Stimulated activated CD4-positive, alpha-beta T cell treated with anti-CD3 and anti-CD28 coated beads, TNF-alpha, amount 100 ng/mL, for 48 hours (primary cell): Measurements from ENCODE around the gene AGPAT3.

ENCODE experiments used
- DNase-seq, 3 donors: peaks; one replicate each; pipeline ENCODE4 v3.0.0-alpha.2; 2020; ENCODE audit warnings: low read depth in 3 of 3

AGPAT3 gene

GRCh38 chr21:43864313-43864961, 586 bp upstream of the AGPAT3 start:
- peak in 1 of 3 donors; percentile 31 for DNase-seq

- DNase-seq: peak in 1 of 3 donors; percentile 30
Measured at GRCh38 chr21:43865540-43866259, 677 bp downstream of the AGPAT3 start.

- DNase-seq: peak in 2 of 3 donors; percentile 44 to 45
Measured at GRCh38 chr21:43866260-43866629, 1.2 kb downstream of the AGPAT3 start.

DNA sequence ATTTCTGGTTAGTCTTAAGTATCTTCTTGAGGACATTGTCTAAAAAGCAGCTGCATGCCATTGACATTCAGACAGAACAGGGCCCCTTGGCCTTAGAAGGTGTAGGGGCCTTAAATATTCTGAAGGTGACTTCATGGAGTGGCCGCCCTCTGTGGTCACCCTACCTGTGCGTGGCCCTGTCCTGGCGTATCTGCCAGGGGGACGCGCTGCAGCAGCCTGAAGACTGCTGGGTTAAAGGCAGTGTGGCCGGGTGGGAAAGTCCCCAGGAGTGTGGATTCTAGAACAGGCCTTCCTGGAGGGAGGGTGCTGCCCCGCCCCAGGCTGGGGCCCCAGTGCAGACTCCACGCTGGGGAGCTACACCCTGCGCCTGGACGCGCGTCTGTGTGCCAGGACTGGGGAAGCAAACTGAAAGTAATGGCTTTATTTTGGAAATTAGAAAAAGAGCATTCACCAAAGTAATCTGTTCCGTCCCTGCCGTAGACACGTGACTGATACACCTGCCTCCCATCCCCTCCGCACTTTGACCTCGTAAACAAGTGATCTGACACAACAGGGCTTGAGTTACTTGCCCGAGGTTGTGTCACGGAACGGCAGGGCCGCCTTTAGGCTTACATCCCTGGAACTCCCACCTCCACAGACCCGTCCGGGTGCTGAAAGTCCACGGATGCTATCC, 1.8 kb downstream of the AGPAT3 start:
- peak in 2 of 3 donors; percentile 40 to 45 for DNase-seq

DNA sequence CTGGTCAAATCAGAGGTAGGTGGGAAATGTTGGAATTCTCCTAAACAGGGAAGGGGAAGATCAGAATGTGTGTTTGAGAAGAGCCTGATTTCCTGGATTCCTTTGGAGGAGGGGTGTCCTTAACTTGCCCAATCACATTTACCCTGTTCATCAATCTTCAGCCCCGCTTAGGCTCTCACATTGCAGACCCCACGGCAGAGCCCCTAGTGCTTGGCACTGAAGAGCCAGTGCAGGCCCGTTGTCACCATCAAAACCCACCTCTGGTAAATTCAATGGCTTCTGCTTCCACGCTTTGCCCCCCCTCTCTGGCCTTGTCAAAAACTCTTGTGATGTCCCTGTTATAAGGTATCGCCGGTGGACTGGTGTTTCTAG, 2.3 kb downstream of the AGPAT3 start:
- DNase-seq: no peak

DNA sequence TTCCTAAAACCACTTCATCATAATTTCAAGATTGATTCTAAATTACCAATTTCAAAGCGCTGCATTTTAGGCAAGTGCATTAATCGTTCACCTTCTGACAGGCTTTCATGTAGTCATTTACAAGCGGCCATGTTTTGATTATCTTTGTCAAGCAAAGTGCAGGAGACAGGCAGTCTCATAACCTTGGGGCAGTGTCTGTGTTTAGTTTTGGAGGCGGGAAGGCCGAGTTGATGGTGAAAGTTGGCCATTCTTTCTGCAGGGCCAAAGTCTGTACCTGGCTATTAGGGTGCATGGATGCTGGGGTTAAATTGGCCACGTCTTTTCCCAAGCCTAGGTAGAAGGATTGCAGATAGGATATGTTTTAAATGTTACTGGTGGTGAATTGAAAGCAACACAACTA, 2.9 kb downstream of the AGPAT3 start:
- DNase-seq: no peak

DNA sequence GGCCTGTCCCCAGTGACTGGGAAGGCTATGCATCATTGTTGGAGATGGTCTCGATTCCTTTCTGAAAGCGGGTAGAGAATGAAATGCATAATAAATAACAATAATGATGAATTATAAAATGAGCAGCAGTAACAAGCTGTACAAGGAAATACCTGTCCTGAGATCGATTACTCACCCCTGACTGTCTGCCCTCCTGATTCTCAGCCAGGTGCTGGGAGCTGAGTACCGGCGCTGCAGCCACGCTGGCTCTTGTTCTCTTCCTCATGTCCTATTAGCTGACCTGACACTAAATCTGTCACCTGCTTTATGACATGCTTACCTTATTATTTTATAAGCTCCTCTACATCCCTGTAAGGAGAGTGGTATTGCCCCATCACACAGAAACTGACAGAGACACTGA, 3.4 kb downstream of the AGPAT3 start:
- no peak for DNase-seq

GRCh38 chr21:43869486-43870325, 4.7 kb downstream of the AGPAT3 start:
- no peak for DNase-seq

GRCh38 chr21:43871487-43871886, 6.5 kb downstream of the AGPAT3 start:
- no peak for DNase-seq

DNA sequence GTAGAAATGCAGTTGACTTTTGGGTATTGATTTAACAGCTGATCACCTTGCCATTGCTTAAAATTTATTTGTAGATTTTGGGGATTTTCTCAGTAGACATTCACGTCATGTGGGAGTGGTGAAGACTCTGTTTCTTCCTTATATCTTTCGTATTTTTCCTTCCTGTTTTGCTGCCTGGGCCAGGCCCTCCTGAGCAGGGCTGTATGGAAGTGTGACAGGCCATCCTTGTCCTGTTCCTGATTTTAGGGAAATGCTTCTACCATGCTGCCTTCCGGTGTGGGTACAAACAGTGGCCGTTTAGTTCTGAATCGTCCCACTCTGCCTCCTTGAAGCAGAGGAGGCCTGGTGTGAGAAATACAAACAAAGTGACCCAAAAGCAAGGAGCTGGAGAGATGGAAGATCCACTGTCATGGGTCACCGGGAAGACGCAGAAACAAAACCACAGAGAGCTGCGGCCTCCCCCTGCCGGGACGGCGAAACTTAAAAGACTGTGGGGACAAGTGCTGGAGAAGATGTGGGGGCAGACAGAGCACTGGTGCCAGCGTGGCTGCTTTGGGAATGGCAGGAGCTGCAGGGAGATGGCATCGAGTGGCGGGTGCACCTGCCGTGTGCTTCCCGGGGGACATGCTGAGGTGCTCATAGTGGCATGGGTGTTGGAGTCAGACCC, 7.6 kb downstream of the AGPAT3 start:
- no peak for DNase-seq

- no peak for DNase-seq
Measured at GRCh38 chr21:43873673-43874072, 8.7 kb downstream of the AGPAT3 start.

- no peak for DNase-seq
Measured at GRCh38 chr21:43874085-43874805, 9.2 kb downstream of the AGPAT3 start.

DNA sequence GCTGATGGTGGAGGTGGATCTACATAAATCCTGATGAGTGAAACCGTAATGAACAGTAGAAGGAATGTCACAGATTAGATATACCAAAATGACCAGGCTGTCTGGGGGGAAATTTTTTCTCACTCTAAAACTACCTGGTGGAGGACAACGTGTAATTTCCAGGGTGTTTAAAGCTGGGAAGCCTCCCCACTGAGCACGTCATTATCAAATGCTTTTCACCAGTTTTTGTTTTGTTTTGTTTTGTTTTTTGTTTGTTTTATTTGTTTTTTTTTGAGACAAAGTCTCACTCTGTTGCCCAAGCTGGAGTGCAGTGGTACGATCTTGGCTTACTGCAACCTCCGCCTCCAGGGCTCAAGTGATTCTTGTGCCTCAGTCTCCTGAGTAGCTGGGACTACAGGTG, 11.6 kb downstream of the AGPAT3 start:
- DNase-seq: no peak

- no peak for DNase-seq
Measured at GRCh38 chr21:43877936-43878575, 13.0 kb downstream of the AGPAT3 start.

DNA sequence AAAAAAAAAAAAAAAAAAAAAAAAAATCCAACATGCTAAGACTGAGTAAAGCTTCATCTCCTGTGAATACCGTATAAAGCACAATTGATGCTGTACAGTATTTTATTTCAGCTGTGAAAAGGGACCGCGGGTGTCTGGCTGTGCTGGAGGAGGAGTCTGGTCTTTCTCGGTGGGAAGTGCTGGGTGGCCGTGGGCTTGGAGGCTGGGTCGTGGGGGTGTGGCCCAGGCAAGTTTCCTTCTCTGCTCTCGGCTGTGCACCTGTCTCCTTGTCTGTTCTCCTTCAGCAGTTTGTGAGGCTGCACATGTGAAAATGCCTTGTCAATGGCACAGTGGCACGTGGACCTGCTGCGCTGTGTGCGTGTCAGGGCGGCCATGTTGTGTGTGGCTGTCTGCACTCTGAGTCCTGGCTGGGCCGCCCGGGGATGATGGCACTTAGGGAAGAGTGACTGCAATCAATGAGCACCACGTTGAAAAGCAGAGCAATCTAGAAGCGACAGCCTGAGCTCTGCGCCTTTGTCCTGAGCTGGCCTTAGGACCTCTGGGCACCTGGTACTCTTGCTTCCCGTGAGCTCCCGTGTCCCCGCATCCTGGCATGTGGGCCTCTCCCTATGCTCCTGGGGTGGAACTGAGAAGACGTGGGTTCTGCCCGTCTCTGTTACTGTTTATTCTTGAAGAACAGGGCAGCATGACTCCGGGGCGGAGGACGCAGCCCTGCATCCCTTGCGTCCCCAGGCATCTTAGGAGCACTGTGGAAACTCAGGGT, 14.5 kb downstream of the AGPAT3 start:
- no peak for DNase-seq

- no peak for DNase-seq
Measured at GRCh38 chr21:43880111-43880985, 15.3 kb downstream of the AGPAT3 start.

GRCh38 chr21:43881283-43881682, 16.3 kb downstream of the AGPAT3 start:
- DNase-seq: no peak

- DNase-seq: no peak
Measured at GRCh38 chr21:43881935-43882334, 16.9 kb downstream of the AGPAT3 start.
